ENCODE results near the gene SMAD3. TPM values are rescaled to one million over a fixed set of nuclear protein-coding genes. Genes with fewer than 3 reads are reported as not detected.

Gene SMAD3
- total RNA-seq, 1 experiment from 2014 or later = 99.5 TPM

DNA sequence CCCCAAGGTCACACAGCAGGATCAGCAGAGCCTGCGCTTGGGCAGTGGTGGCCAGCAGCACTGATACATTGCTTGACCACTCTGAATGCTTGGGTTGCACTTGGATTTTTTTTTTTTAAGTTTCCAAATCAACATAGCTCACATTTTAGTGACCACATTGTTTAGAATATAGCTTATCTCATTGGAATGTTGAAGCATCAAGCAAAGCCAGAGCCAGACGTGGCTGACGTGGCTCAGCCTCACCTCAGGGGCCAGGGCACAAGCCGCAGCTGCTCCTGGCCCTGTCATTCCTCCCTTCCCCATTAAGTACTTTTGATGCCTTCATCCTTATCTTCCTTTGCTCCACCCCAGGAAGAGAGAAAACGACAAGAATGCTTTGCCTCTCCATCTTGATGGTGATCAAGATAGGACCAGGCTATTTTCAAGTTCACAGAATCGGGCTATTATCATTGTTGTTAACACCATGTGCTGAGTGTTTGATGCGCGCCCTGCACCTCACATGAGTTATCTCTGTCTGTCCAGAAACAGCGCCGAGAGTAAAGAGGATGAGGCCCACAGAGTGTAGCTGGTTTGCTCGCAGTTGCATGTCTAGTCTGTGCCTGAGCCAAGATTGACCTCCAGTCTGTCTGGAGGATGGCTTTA, 113.3 kb downstream of the SMAD3 start:
- Histone ChIP-seq H3K4me2 (0 out of 2 replicates have a peak overlapping the region, but pooled peaks have one; percentile 16), H3K27ac (peak overlapping the region; percentile 50), H3K36me3 (ENCODE audit: low read depth) (peaks cover 10% of the 10 kb centered on the region), H4K20me1 (ENCODE audit: insufficient read depth) (no peaks in the 10 kb centered on the region), H3F3A (ENCODE audit: insufficient read depth, low read depth) (peaks cover 61% of the 10 kb centered on the region), H3K79me2 (ENCODE audit: low read depth) (peaks cover 52% of the 10 kb centered on the region), H3K4me1 (replicated peaks; ENCODE audit: insufficient read depth) (peaks cover 46% of the 10 kb centered on the region), H3K9me3 (ENCODE audit: insufficient read depth, low read depth) (no peaks in the 10 kb centered on the region), H3K9me2 (ENCODE audit: insufficient read depth) (no peaks in the 10 kb centered on the region), H3K4me3 (no peak overlapping the region), H3K27me3 (ENCODE audit: insufficient read depth, low read depth) (no peaks in the 10 kb centered on the region), H2AFZ (no peak overlapping the region)
- peak; percentile 77 to 84 for DNase-seq
- no TSS peak for BruUV-seq (replicated peaks)
- TF ChIP-seq EZH2 (IDR thresholded peaks at IDR 0.05; ENCODE audit: low read depth) (no peak), CTCF (conservative IDR thresholded peaks at IDR 0.05) (no peak)
- POLR2A ChIA-PET (ENCODE audit: unreplicated experiment) = interaction anchor here (0.6 to 1.0 kb wide), 8 partner anchors 18 to 660 kb away, joined by 3 to 34 read pairs (median 5); no protein-coding TSS in a partner anchor
- intact Hi-C loops (cut with micrococcal nuclease; ENCODE audit: unreplicated experiment) = loop anchor here (1.0 to 5.0 kb wide), 6 partner anchors 28 to 231 kb away; no protein-coding TSS in a partner anchor
- CTCF ChIA-PET = interaction anchor here (0.6 kb wide), 1 partner anchor 54 kb away, joined by 3 read pairs; no protein-coding TSS in a partner anchor

- Histone ChIP-seq H2AFZ (no peak overlapping the region), H3K4me3 (no peak overlapping the region), H3K27ac (no peak overlapping the region), H3K4me1 (replicated peaks; ENCODE audit: insufficient read depth) (peaks cover 38% of the 10 kb centered on the region), H3K36me3 (ENCODE audit: low read depth) (peaks cover 16% of the 10 kb centered on the region), H3K27me3 (ENCODE audit: insufficient read depth, low read depth) (no peaks in the 10 kb centered on the region), H3K79me2 (ENCODE audit: low read depth) (peaks cover 52% of the 10 kb centered on the region), H3K9me2 (ENCODE audit: insufficient read depth) (no peaks in the 10 kb centered on the region), H3K4me2 (no peak overlapping the region), H3K9me3 (ENCODE audit: insufficient read depth, low read depth) (no peaks in the 10 kb centered on the region), H3F3A (ENCODE audit: insufficient read depth, low read depth) (peaks cover 52% of the 10 kb centered on the region), H4K20me1 (ENCODE audit: insufficient read depth) (no peaks in the 10 kb centered on the region)
- BruUV-seq (replicated peaks) = no TSS peak
- no peak for TF ChIP-seq EZH2 (IDR thresholded peaks at IDR 0.05; ENCODE audit: low read depth)
- no peak for TF ChIP-seq CTCF (conservative IDR thresholded peaks at IDR 0.05)
- intact Hi-C loops (cut with micrococcal nuclease; ENCODE audit: unreplicated experiment) = loop anchor here (5.0 kb wide), 1 partner anchor 232 kb away; no protein-coding TSS in a partner anchor
- no peak for DNase-seq
- CTCF ChIA-PET = no interaction called here
- POLR2A ChIA-PET (ENCODE audit: unreplicated experiment) = no interaction called here
Observed at GRCh38 chr15:67179411-67179995, 114.1 kb downstream of the SMAD3 start.

DNA sequence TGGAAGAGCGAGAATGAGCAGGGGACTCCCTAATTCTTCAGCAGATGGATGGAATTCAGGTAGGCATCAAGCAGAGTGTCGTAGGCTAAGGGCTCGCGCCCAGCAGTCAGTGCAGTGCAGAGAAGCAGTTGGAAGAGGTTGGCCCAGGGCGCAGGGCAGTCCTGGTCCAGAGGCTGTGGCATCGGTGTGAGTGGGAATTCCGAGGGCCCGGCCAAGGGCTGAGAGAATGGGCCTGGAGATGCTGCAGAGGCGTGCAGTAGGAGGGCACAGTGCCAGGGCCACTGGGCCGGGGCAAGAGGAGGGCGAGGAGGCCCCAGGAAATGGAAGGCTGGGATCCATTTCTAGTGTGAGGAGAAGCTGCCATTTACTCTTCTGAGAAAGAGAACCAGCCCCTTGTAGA, 114.6 kb downstream of the SMAD3 start:
- intact Hi-C loops (cut with micrococcal nuclease; ENCODE audit: unreplicated experiment) = no loop called here
- no peak overlapping the region for H3K27ac ChIP-seq
- H3K79me2 ChIP-seq (ENCODE audit: low read depth) = peaks cover 52% of the 10 kb centered on the region
- DNase-seq = no peak
- H3K9me3 ChIP-seq (ENCODE audit: insufficient read depth, low read depth) = no peaks in the 10 kb centered on the region
- no peak overlapping the region for H2AFZ ChIP-seq
- peaks cover 18% of the 10 kb centered on the region for H3K36me3 ChIP-seq (ENCODE audit: low read depth)
- no TSS peak for BruUV-seq (replicated peaks)
- no peaks in the 10 kb centered on the region for H3K9me2 ChIP-seq (ENCODE audit: insufficient read depth)
- no peaks in the 10 kb centered on the region for H3K27me3 ChIP-seq (ENCODE audit: insufficient read depth, low read depth)
- H3F3A ChIP-seq (ENCODE audit: insufficient read depth, low read depth) = peaks cover 49% of the 10 kb centered on the region
- H4K20me1 ChIP-seq (ENCODE audit: insufficient read depth) = no peaks in the 10 kb centered on the region
- no peak overlapping the region for H3K4me3 ChIP-seq
- no peak for TF ChIP-seq EZH2 (IDR thresholded peaks at IDR 0.05; ENCODE audit: low read depth)
- TF ChIP-seq CTCF (conservative IDR thresholded peaks at IDR 0.05) = no peak
- POLR2A ChIA-PET (ENCODE audit: unreplicated experiment) = no interaction called here
- peaks cover 34% of the 10 kb centered on the region for H3K4me1 ChIP-seq (replicated peaks; ENCODE audit: insufficient read depth)
- CTCF ChIA-PET = no interaction called here
- H3K4me2 ChIP-seq = no peak overlapping the region

Measured in PC-9 (cell line).